GM12801 (cell line): ENCODE data around the gene SHH.

Experiments used
- CTCF ChIP-seq: IDR thresholded peaks from one replicate; pipeline ENCODE4 v1.5.1; 2011; ENCODE audit warnings: control low read depth; ENCODE audit not compliant: insufficient read length; ENCODE audit errors: extremely low read depth

SHH gene

GRCh38 chr7:155846936-155847335, 34.7 kb upstream of the SHH start:
- TF ChIP-seq CTCF = no peak

- no peak for TF ChIP-seq CTCF
Observed at GRCh38 chr7:155846156-155846555, 33.9 kb upstream of the SHH start.

- TF ChIP-seq CTCF = no peak
Observed at GRCh38 chr7:155845226-155845625, 33.0 kb upstream of the SHH start.

GRCh38 chr7:155844526-155844925, 32.3 kb upstream of the SHH start:
- no peak for TF ChIP-seq CTCF

- TF ChIP-seq CTCF = no peak
Observed at GRCh38 chr7:155844019-155844453, 31.8 kb upstream of the SHH start.

- TF ChIP-seq CTCF = no peak
Observed at GRCh38 chr7:155843426-155844018, 31.3 kb upstream of the SHH start.

GRCh38 chr7:155842496-155843265, 30.4 kb upstream of the SHH start:
- TF ChIP-seq CTCF = no peak
